Measurements from ENCODE around the gene ENDOV.

DNA sequence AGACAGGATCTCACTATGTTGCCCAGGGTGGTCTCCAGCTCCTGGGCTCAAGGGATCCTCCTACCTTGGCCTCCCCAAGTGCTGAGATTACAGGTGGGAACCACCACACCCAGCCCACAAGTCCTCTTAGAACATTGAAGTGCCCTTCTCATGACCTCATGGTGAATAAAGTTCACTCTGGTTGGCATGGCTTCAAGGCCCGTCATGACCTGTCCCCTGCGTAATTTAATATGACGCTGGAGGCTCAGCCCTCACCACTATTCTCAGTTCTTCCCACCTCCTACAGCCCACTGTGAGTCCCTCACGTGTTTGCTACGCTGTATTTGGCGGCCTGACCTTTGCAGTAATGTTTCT is 1.9 kb downstream of the ENDOV start:
- TF ChIP-seq, protein P1, sequence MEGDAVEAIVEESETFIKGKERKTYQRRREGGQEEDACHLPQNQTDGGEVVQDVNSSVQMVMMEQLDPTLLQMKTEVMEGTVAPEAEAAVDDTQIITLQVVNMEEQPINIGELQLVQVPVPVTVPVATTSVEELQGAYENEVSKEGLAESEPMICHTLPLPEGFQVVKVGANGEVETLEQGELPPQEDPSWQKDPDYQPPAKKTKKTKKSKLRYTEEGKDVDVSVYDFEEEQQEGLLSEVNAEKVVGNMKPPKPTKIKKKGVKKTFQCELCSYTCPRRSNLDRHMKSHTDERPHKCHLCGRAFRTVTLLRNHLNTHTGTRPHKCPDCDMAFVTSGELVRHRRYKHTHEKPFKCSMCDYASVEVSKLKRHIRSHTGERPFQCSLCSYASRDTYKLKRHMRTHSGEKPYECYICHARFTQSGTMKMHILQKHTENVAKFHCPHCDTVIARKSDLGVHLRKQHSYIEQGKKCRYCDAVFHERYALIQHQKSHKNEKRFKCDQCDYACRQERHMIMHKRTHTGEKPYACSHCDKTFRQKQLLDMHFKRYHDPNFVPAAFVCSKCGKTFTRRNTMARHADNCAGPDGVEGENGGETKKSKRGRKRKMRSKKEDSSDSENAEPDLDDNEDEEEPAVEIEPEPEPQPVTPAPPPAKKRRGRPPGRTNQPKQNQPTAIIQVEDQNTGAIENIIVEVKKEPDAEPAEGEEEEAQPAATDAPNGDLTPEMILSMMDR (IDR thresholded peaks at IDR 0.05) = no peak
- no peak for TF ChIP-seq POLR2A (IDR thresholded peaks at IDR 0.05)

Measured in uterus (tissue), 2 donors.